Panc1 (cell line): ENCODE results near the gene PIGK. TPM values are rescaled to one million over a fixed set of nuclear protein-coding genes. Genes with fewer than 3 reads are reported as not detected.
A peak's percentile ranks its signal among the peaks of the same experiment; 100 is the strongest.
"Not testable (repeated sequence)": the region's sequence is repeated elsewhere in the genome, so short reads cannot be mapped to it uniquely, and the experiment has no call there.

Source experiments
- ATAC-seq: fragments of 200-7000 bp; cut with Tn5 transposase; 2 replicates; pipeline ENCODE4 v1.9.1; 2020; ENCODE audit warnings: mild to moderate bottlenecking, moderate library complexity
- BruUV-seq: library from RNA; stranded (reverse); fragments of 400-500 nt; replicated peaks from 2 replicates; lab custom pipeline; 2021; lab: Mats Ljungman, UMichigan
- CTCF ChIA-PET: fragments of 300-600 bp; sonication (Branson Sonifier 250); formaldehyde crosslinking; loops from one replicate; lab custom pipeline; 2022; ENCODE audit warnings: antibody characterized with exemption; lab: Charles Lee
- POLR2A ChIA-PET: fragments of 300-600 bp; sonication (Branson Sonifier 250); formaldehyde crosslinking; loops from one replicate; lab custom pipeline; 2022; ENCODE audit warnings: antibody characterized with exemption; lab: Charles Lee
- DNase-seq: peaks from one replicate; pipeline ENCODE4 v3.0.0-alpha.2; 2010; ENCODE audit warnings: low read depth, low spot score
- H3K27ac ChIP-seq: 2 replicates; pipeline ENCODE4 v1.5.1; 2011; ENCODE audit warnings: mild to moderate bottlenecking, low read length, inconsistent platforms
- H3K27me3 ChIP-seq: fragments of 200-500 bp; sonication (Bioruptor generic); 2 replicates; pipeline ENCODE4 v1.6.0; 2014; ENCODE audit warnings: low read length, inconsistent platforms; ENCODE audit not compliant: control insufficient read depth, insufficient read depth
- H3K36me3 ChIP-seq: fragments of 200-500 bp; sonication (Bioruptor generic); 2 replicates; pipeline ENCODE4 v1.5.1; 2014; ENCODE audit warnings: inconsistent platforms, mild to moderate bottlenecking, low read length, moderate library complexity; ENCODE audit not compliant: control insufficient read depth, insufficient read depth
- H3K4me1 ChIP-seq: 2 replicates; pipeline ENCODE4 v1.5.1; 2011; ENCODE audit warnings: inconsistent platforms, mild to moderate bottlenecking, low read length, moderate library complexity; ENCODE audit not compliant: control insufficient read depth, insufficient read depth
- H3K4me3 ChIP-seq, 2 experiments: 2 replicates each; pipeline ENCODE4 v1.5.1; 2011 to 2012; ENCODE audit warnings: low read depth in 2 of 2, low read length in 2 of 2, mild to moderate bottlenecking in 2 of 2, inconsistent platforms in 1 of 2, moderate library complexity in 1 of 2
- H3K9me3 ChIP-seq: fragments of 200-500 bp; sonication (Bioruptor generic); 2 replicates; pipeline ENCODE4 v1.5.1; 2014; ENCODE audit warnings: low read depth, mild to moderate bottlenecking, inconsistent platforms, low read length, moderate library complexity; ENCODE audit not compliant: control insufficient read depth, insufficient read depth
- POLR2AphosphoS5 ChIP-seq: IDR thresholded peaks from 2 replicates; pipeline ENCODE4 v1.6.1; 2012; ENCODE audit warnings: mild to moderate bottlenecking, low read depth, low read length, moderate library complexity
- SIN3A ChIP-seq: IDR thresholded peaks from 2 replicates; pipeline ENCODE4 v1.6.1; 2012; ENCODE audit warnings: low read depth, mild to moderate bottlenecking, low read length, moderate library complexity, borderline replicate concordance; ENCODE audit not compliant: insufficient read depth
- TCF7L2 ChIP-seq: IDR thresholded peaks from 2 replicates; pipeline ENCODE4 v1.6.1; 2011; ENCODE audit warnings: mild to moderate bottlenecking, low read depth, low read length, inconsistent platforms
- in situ Hi-C: cut with HindIII; loops from 2 replicates; pipeline ENCODE4 v1.10.0; 2016; ENCODE audit warnings: low sequenced_read_pairs, low pct_unique_long_range_greater_than_20kb
- intact Hi-C: fragments of 100-400 bp; cut with micrococcal nuclease; formaldehyde crosslinking; loops from one replicate; pipeline ENCODE4 v1.10.0; 2022; ENCODE audit not compliant: unreplicated experiment
- total RNA-seq: library from RNA; stranded (reverse); gene quantifications from one replicate; pipeline ENCODE4 v1.2.1, GENCODE V29; 2021; ENCODE audit not compliant: unreplicated experiment
- TF ChIP-seq, protein P1 (sequence below): fragments of 450-650 bp; IDR thresholded peaks from 2 replicates; pipeline ENCODE4 v1.5.1; 2017; ENCODE audit warnings: mild to moderate bottlenecking
- TF ChIP-seq, protein P2 (sequence below), 2 experiments: IDR thresholded peaks; 2 replicates each; pipeline ENCODE4 v1.6.1; 2011 to 2012; ENCODE audit warnings: low read depth in 2 of 2, control low read depth in 1 of 2, low read length in 1 of 2, mild to moderate bottlenecking in 1 of 2, moderate library complexity in 1 of 2; ENCODE audit not compliant: insufficient read depth in 1 of 2

The PIGK gene
- total RNA-seq, 1 experiment from 2014 or later, result 26.8 TPM

DNA sequence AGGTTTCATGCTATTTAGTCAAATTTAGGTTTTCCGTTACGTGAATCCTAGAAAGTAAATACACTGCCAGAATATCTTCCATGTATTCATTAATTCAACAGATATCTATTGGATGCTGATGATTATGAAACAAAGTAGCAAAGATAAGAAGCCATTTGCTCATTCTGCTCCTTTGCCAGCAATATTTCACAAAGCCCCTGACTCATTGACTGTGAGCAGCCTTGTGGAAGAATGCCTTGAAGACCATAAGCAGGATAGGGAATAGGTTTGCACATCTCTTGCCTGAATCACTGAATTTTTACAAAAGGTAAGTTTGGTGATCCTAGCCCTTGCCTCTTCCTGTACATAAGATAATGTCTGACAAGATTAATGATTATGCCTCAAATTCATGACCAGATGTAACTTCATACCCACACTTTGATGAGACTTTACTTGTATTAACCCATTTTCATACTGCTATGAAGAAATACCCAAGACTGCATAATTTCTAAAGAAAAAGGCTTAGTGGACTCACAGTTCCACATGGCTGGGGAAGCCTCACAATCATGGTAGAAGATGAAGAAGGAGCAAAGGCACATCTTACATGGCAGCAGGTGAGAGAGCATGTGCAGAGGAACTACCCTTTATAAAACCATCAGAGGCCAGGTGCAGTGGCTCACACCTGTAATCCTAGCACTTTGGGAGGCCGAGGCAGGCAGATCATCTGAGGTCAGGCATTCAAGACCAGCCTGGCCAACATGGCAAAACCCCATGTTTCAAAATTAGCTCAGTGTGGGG, 1.6 kb upstream of the PIGK start:
- no TSS peak for BruUV-seq

DNA sequence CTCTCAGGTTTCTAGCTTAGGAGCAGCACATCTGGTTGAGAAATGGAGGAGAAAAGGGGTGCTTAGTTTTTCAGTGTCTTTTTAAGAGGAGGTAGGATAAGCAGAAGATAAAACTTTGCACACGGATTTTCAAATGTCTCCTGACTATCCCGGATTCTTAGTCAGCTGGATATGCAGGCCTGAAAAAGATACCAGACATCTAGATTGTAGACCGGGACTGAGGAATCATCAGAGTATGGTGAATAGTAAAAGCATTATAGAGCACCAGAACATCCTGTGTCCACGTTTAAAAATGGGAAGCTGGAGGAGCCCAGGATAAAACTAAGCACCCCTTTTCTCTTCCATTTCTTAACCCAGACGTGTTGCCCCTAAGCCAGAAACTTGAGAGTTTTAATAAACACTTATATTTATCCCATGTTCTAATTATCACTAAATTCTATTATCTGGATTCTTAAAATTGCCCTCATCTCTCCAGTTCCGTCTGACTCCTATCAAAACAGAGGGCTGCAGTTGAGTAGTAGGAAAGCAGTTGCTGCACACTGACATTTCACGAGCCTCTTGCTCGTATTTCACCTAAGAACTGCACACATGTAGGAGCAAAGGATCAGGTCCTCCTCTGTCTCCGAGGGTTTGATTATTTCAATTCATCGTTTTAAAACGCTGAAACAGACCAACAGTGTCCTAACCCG, 609 bp downstream of the PIGK start:
- intact Hi-C loops (no loop called here), in situ Hi-C loops (no loop called here)
- Histone ChIP-seq H3K27me3 (no peaks in the 10 kb centered on the region), H3K9me3 (no peaks in the 10 kb centered on the region), H3K4me3 (peak overlapping the region; percentile 83 to 99), H3K27ac (peak overlapping the region; percentile 97), H3K4me1 (peaks cover 7% of the 10 kb centered on the region), H3K36me3 (no peaks in the 10 kb centered on the region; the same call in 1 of the 2 replicates)
- ATAC-seq (peak; percentile 83), DNase-seq (no peak)
- POLR2A ChIA-PET, result no interaction called here
- CTCF ChIA-PET, result no interaction called here
- BruUV-seq, result no TSS peak
- TF ChIP-seq, protein P1, sequence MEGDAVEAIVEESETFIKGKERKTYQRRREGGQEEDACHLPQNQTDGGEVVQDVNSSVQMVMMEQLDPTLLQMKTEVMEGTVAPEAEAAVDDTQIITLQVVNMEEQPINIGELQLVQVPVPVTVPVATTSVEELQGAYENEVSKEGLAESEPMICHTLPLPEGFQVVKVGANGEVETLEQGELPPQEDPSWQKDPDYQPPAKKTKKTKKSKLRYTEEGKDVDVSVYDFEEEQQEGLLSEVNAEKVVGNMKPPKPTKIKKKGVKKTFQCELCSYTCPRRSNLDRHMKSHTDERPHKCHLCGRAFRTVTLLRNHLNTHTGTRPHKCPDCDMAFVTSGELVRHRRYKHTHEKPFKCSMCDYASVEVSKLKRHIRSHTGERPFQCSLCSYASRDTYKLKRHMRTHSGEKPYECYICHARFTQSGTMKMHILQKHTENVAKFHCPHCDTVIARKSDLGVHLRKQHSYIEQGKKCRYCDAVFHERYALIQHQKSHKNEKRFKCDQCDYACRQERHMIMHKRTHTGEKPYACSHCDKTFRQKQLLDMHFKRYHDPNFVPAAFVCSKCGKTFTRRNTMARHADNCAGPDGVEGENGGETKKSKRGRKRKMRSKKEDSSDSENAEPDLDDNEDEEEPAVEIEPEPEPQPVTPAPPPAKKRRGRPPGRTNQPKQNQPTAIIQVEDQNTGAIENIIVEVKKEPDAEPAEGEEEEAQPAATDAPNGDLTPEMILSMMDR, result no peak
- TF ChIP-seq POLR2AphosphoS5, result no peak
- no peak for TF ChIP-seq TCF7L2
- no peak for TF ChIP-seq SIN3A
- TF ChIP-seq, protein P2, sequence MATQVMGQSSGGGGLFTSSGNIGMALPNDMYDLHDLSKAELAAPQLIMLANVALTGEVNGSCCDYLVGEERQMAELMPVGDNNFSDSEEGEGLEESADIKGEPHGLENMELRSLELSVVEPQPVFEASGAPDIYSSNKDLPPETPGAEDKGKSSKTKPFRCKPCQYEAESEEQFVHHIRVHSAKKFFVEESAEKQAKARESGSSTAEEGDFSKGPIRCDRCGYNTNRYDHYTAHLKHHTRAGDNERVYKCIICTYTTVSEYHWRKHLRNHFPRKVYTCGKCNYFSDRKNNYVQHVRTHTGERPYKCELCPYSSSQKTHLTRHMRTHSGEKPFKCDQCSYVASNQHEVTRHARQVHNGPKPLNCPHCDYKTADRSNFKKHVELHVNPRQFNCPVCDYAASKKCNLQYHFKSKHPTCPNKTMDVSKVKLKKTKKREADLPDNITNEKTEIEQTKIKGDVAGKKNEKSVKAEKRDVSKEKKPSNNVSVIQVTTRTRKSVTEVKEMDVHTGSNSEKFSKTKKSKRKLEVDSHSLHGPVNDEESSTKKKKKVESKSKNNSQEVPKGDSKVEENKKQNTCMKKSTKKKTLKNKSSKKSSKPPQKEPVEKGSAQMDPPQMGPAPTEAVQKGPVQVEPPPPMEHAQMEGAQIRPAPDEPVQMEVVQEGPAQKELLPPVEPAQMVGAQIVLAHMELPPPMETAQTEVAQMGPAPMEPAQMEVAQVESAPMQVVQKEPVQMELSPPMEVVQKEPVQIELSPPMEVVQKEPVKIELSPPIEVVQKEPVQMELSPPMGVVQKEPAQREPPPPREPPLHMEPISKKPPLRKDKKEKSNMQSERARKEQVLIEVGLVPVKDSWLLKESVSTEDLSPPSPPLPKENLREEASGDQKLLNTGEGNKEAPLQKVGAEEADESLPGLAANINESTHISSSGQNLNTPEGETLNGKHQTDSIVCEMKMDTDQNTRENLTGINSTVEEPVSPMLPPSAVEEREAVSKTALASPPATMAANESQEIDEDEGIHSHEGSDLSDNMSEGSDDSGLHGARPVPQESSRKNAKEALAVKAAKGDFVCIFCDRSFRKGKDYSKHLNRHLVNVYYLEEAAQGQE (IDR thresholded peaks at IDR 0.05; ENCODE audit: insufficient read depth in 1 of 2, low read depth in 2 of 2, low read length in 1 of 2), result no peak

More for the DNA sequence above, 1.6 kb upstream of the PIGK start:
- H3K4me1 ChIP-seq, result peaks cover 7% of the 10 kb centered on the region
- H3K36me3 ChIP-seq, result no peaks in the 10 kb centered on the region; the same call in 1 of the 2 replicates
- in situ Hi-C loops (no loop called here), intact Hi-C loops (no loop called here)
- no peaks in the 10 kb centered on the region for H3K27me3 ChIP-seq
- CTCF ChIA-PET, result no interaction called here
- no peak overlapping the region for H3K27ac ChIP-seq
- TF ChIP-seq SIN3A (no peak), POLR2AphosphoS5 (no peak), TCF7L2 (no peak)
- TF ChIP-seq, protein P1, result no peak
- TF ChIP-seq, protein P2 (IDR thresholded peaks at IDR 0.05; ENCODE audit: insufficient read depth in 1 of 2, low read depth in 2 of 2, low read length in 1 of 2), result no peak
- no peaks in the 10 kb centered on the region for H3K9me3 ChIP-seq
- POLR2A ChIA-PET, result no interaction called here
- ATAC-seq, result no peak
- H3K4me3 ChIP-seq, result no peak overlapping the region
- DNase-seq, result no peak

GRCh38 chr1:77204043-77204442, 15.2 kb downstream of the PIGK start:
- ATAC-seq, BruUV-seq, CTCF ChIA-PET: not testable (repeated sequence)

More at GRCh38 chr1:77204043-77204442, 15.2 kb downstream of the PIGK start:
- DNase-seq, POLR2A ChIA-PET, H3K36me3 ChIP-seq, H3K4me3 ChIP-seq, H3K4me1 ChIP-seq, in situ Hi-C loops, H3K27me3 ChIP-seq, H3K27ac ChIP-seq, intact Hi-C loops, H3K9me3 ChIP-seq: not testable (repeated sequence)
